PC-3 (cell line): ENCODE data around the gene POMT2. TPM values are rescaled to one million over a fixed set of nuclear protein-coding genes. Genes with fewer than 3 reads are reported as not detected.

ENCODE experiments used
- ATAC-seq: fragments of 200-7000 bp; cut with Tn5 transposase; 2 replicates; pipeline ENCODE4 v1.9.1; 2020; ENCODE audit warnings: mild to moderate bottlenecking, moderate library complexity
- BruUV-seq: library from RNA; stranded (reverse); fragments of 400-500 nt; replicated peaks from 2 replicates; lab custom pipeline; 2021; lab: Mats Ljungman, UMichigan
- CTCF ChIA-PET: fragments of 300-600 bp; sonication (Branson Sonifier 250); formaldehyde crosslinking; loops from one replicate; lab custom pipeline; 2022; ENCODE audit warnings: antibody characterized with exemption; lab: Charles Lee
- POLR2A ChIA-PET: fragments of 300-600 bp; sonication (Branson Sonifier 250); formaldehyde crosslinking; loops from one replicate; lab custom pipeline; 2022; ENCODE audit warnings: antibody characterized with exemption; ENCODE audit not compliant: unreplicated experiment; lab: Charles Lee
- DNase-seq: peaks from one replicate; pipeline ENCODE4 v3.0.0-alpha.2; 2015
- H2AFZ ChIP-seq: fragments of 300-600 bp; sonication (generic); 2 replicates; pipeline ENCODE4 v1.6.0; 2016; ENCODE audit warnings: antibody characterized with exemption, low read length
- H3F3A ChIP-seq: fragments of 300-600 bp; sonication (generic); one replicate; pipeline ENCODE4 v1.6.0; 2017; ENCODE audit warnings: antibody characterized with exemption, low read length, control low read depth, mild to moderate bottlenecking; ENCODE audit not compliant: unreplicated experiment
- H3K27ac ChIP-seq: fragments of 300-600 bp; sonication (generic); 2 replicates; pipeline ENCODE4 v1.5.1; 2016; ENCODE audit warnings: mild to moderate bottlenecking, low read length
- H3K27me3 ChIP-seq: fragments of 300-600 bp; sonication (generic); 2 replicates; pipeline ENCODE4 v1.6.1; 2016; ENCODE audit warnings: low read length, mixed read lengths
- H3K36me3 ChIP-seq: fragments of 300-600 bp; sonication (generic); 2 replicates; pipeline ENCODE4 v1.6.1; 2016; ENCODE audit warnings: low read depth, mixed run types, low read length, mixed read lengths
- H3K4me1 ChIP-seq: fragments of 300-600 bp; sonication (generic); 2 replicates; pipeline ENCODE4 v1.5.1; 2016; ENCODE audit warnings: low read length; ENCODE audit not compliant: insufficient read depth
- H3K4me2 ChIP-seq: fragments of 300-600 bp; sonication (generic); 2 replicates; pipeline ENCODE4 v1.6.0; 2016; ENCODE audit warnings: low read length
- H3K4me3 ChIP-seq: fragments of 300-600 bp; sonication (generic); 2 replicates; pipeline ENCODE4 v1.5.1; 2016; ENCODE audit warnings: mild to moderate bottlenecking, low read length, mixed read lengths
- H3K79me2 ChIP-seq: fragments of 300-600 bp; sonication (generic); 2 replicates; pipeline ENCODE4 v1.6.1; 2017; ENCODE audit warnings: low read length, mixed read lengths
- H3K9ac ChIP-seq: fragments of 300-600 bp; sonication (generic); 2 replicates; pipeline ENCODE4 v1.6.0; 2016; ENCODE audit warnings: mild to moderate bottlenecking, low read length
- H3K9me2 ChIP-seq: fragments of 300-600 bp; sonication (generic); replicated peaks from 2 replicates; pipeline ENCODE4 v1.6.1; 2016; ENCODE audit warnings: mixed run types, low read length, mixed read lengths
- H3K9me3 ChIP-seq: fragments of 300-600 bp; sonication (generic); 2 replicates; pipeline ENCODE4 v1.6.1; 2016; ENCODE audit warnings: low read length, mixed read lengths
- H4K20me1 ChIP-seq: fragments of 300-600 bp; sonication (generic); 2 replicates; pipeline ENCODE4 v1.6.1; 2016; ENCODE audit warnings: low read length, mixed read lengths
- CTCF ChIP-seq: fragments of 300-600 bp; sonication (generic); conservative IDR thresholded peaks from 2 replicates; pipeline ENCODE4 v1.5.1; 2017; ENCODE audit warnings: antibody characterized with exemption, low read depth, mild to moderate bottlenecking, low read length
- EZH2 ChIP-seq: fragments of 300-600 bp; sonication (generic); IDR thresholded peaks from one replicate; pipeline ENCODE4 v1.6.1; 2017; ENCODE audit warnings: antibody characterized with exemption, mild to moderate bottlenecking, low read length; ENCODE audit not compliant: unreplicated experiment
- EZH2phosphoT487 ChIP-seq: fragments of 300-600 bp; sonication (generic); IDR thresholded peaks from 2 replicates; pipeline ENCODE4 v1.6.1; 2018; ENCODE audit warnings: mild to moderate bottlenecking, antibody characterized with exemption, low read length, borderline replicate concordance
- intact Hi-C: fragments of 100-400 bp; cut with micrococcal nuclease; formaldehyde crosslinking; loops from 2 replicates; pipeline ENCODE4 v1.9.0; 2023
- total RNA-seq: library from RNA; depleted of rRNA; stranded (reverse); fragments of >200 nt; gene quantifications from 2 replicates; pipeline ENCODE4 v1.2.3, GENCODE V29; 2014

POMT2 gene
- total RNA-seq, 1 experiment from 2014 or later: 67.6 TPM

DNA sequence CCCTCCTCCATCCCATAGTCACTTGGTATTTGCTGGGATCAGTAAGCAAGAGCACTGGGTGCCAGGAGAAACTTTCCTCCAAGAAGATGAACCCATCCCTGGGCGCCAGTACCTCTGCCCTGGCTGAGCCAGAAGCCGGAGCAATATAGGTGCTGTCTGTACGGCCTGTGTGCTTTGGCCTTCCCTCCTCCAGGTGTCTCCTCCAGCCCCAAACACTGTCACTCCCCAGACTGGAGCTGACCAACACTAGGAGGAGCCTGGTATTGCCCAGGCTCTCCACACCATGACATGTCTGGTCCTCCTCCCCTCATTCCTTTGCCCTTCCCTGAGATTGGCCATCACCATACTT is 5.0 kb upstream of the POMT2 start:
- no peak overlapping the region for H3K9ac ChIP-seq
- H3K27me3 ChIP-seq: no peaks in the 10 kb centered on the region
- intact Hi-C loops: no loop called here
- H3K4me3 ChIP-seq: no peak overlapping the region
- H3K36me3 ChIP-seq: no peaks in the 10 kb centered on the region
- DNase-seq: no peak
- ATAC-seq: no peak
- H3F3A ChIP-seq: no peaks in the 10 kb centered on the region
- ChIA-PET POLR2A (interaction anchor here (0.6 kb wide), 1 partner anchor 22 kb away, joined by 7 read pairs; no protein-coding TSS in a partner anchor), CTCF (interaction anchor here (1.0 kb wide), 1 partner anchor 22 kb away, joined by 3 read pairs; no protein-coding TSS in a partner anchor)
- H3K79me2 ChIP-seq: 0 out of 2 replicates have a peak, but pooled peaks cover 7% of the 10 kb centered on the region
- H3K4me1 ChIP-seq: peaks cover 8% of the 10 kb centered on the region
- no peaks in the 10 kb centered on the region for H3K9me3 ChIP-seq
- no peak overlapping the region for H2AFZ ChIP-seq
- TF ChIP-seq EZH2: no peak
- no peak for TF ChIP-seq CTCF
- TF ChIP-seq EZH2phosphoT487: no peak
- H3K27ac ChIP-seq: no peak overlapping the region
- no peak overlapping the region for H3K4me2 ChIP-seq
- BruUV-seq: no TSS peak
- no peaks in the 10 kb centered on the region for H3K9me2 ChIP-seq
- H4K20me1 ChIP-seq: no peaks in the 10 kb centered on the region

- Histone ChIP-seq H3K9me3 (no peaks in the 10 kb centered on the region), H3F3A (no peaks in the 10 kb centered on the region), H3K9ac (no peak overlapping the region), H3K27ac (no peak overlapping the region), H3K4me3 (no peak overlapping the region), H2AFZ (no peak overlapping the region), H3K4me1 (peaks cover 8% of the 10 kb centered on the region), H3K4me2 (no peak overlapping the region), H3K36me3 (no peaks in the 10 kb centered on the region), H4K20me1 (no peaks in the 10 kb centered on the region), H3K27me3 (no peaks in the 10 kb centered on the region), H3K79me2 (peaks cover 9% of the 10 kb centered on the region), H3K9me2 (no peaks in the 10 kb centered on the region)
- intact Hi-C loops: no loop called here
- no TSS peak for BruUV-seq
- TF ChIP-seq EZH2phosphoT487 (no peak), CTCF (no peak), EZH2 (no peak)
- ChIA-PET POLR2A (no interaction called here), CTCF (no interaction called here)
- ATAC-seq: no peak
- DNase-seq: no peak
Measured at GRCh38 chr14:77324816-77325745, 4.4 kb upstream of the POMT2 start.

DNA sequence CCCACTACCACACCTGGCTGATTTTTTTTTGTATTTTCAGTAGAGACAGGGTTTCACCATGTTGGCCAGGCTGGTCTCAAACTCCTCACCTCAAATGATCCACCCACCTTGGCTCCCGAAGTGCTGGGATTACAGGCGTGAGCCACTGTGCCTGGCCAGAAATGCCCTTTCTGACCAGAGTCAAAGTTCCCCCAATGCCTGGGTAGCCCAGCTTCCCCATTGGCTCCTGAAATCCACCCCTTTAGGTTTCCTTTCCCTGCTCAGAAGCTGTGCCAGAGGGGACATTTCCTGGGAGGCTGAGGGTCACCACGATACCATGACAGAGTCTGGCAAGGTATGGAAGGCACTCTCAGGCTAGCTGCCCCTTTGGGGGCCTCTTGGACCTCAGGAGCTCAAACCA is 3.6 kb upstream of the POMT2 start:
- H3K9me3 ChIP-seq: no peaks in the 10 kb centered on the region
- peaks cover 17% of the 10 kb centered on the region for H3K79me2 ChIP-seq
- no TSS peak for BruUV-seq
- H4K20me1 ChIP-seq: 0 out of 2 replicates have a peak, but pooled peaks cover 5% of the 10 kb centered on the region
- POLR2A ChIA-PET: no interaction called here
- no peak for TF ChIP-seq EZH2
- TF ChIP-seq EZH2phosphoT487: no peak
- no peak for TF ChIP-seq CTCF
- no peak overlapping the region for H3K27ac ChIP-seq
- no peaks in the 10 kb centered on the region for H3F3A ChIP-seq
- H3K4me3 ChIP-seq: no peak overlapping the region
- H3K36me3 ChIP-seq: no peaks in the 10 kb centered on the region
- DNase-seq (no peak), ATAC-seq (no peak)
- no peak overlapping the region for H3K4me2 ChIP-seq
- H3K27me3 ChIP-seq: no peaks in the 10 kb centered on the region
- H3K9me2 ChIP-seq: no peaks in the 10 kb centered on the region
- intact Hi-C loops: no loop called here
- CTCF ChIA-PET: no interaction called here
- H3K4me1 ChIP-seq: peaks cover 15% of the 10 kb centered on the region
- H3K9ac ChIP-seq: no peak overlapping the region
- no peak overlapping the region for H2AFZ ChIP-seq
